ENCODE results near the gene THAP12.
A peak's percentile ranks its signal among the peaks of the same experiment; 100 is the strongest.
"Not testable (repeated sequence)": the region's sequence is repeated elsewhere in the genome, so short reads cannot be mapped to it uniquely, and the experiment has no call there.

The THAP12 gene

GRCh38 chr11:76325185-76325584 lies 55.7 kb downstream of the THAP12 start:
- no peak for DNase-seq (ENCODE audit: low read depth in 3 of 3)

- no peak for DNase-seq (ENCODE audit: low read depth in 3 of 3)
These were observed 57.1 kb downstream of the THAP12 start for GRCh38 chr11:76323804-76324203.

- not testable (repeated sequence) for DNase-seq (ENCODE audit: low read depth in 3 of 3)
These were observed 57.6 kb downstream of the THAP12 start for GRCh38 chr11:76323375-76323774.

- no peak for DNase-seq (ENCODE audit: low read depth in 3 of 3)
These were observed 58.0 kb downstream of the THAP12 start for GRCh38 chr11:76322942-76323341.

- DNase-seq (ENCODE audit: low read depth in 3 of 3) = no peak
These were observed 58.4 kb downstream of the THAP12 start for GRCh38 chr11:76322540-76322939.

GRCh38 chr11:76321820-76322524 lies 59.0 kb downstream of the THAP12 start:
- DNase-seq (ENCODE audit: low read depth in 3 of 3) = no peak

GRCh38 chr11:76321340-76321739 lies 59.6 kb downstream of the THAP12 start:
- DNase-seq (ENCODE audit: low read depth in 3 of 3) = no peak

GRCh38 chr11:76320929-76321328 lies 60.0 kb downstream of the THAP12 start:
- no peak for DNase-seq (ENCODE audit: low read depth in 3 of 3)

- DNase-seq (ENCODE audit: low read depth in 3 of 3) = not testable (repeated sequence)
These were observed 61.1 kb downstream of the THAP12 start for GRCh38 chr11:76319798-76320197.

- peak; percentile 71 to 80 (median 77) for DNase-seq (ENCODE audit: low read depth in 3 of 3)
These were observed 62.1 kb downstream of the THAP12 start for GRCh38 chr11:76318744-76319384.

GRCh38 chr11:76317296-76317695 lies 63.6 kb downstream of the THAP12 start:
- DNase-seq (ENCODE audit: low read depth in 3 of 3) = no peak

GRCh38 chr11:76316726-76317125 lies 64.2 kb downstream of the THAP12 start:
- DNase-seq (ENCODE audit: low read depth in 3 of 3) = no peak

- DNase-seq (ENCODE audit: low read depth in 3 of 3) = no peak
These were observed 65.6 kb downstream of the THAP12 start for GRCh38 chr11:76315182-76315853.

GRCh38 chr11:76314741-76315090 lies 66.2 kb downstream of the THAP12 start:
- DNase-seq (ENCODE audit: low read depth in 3 of 3) = no peak

GRCh38 chr11:76313913-76314740 lies 66.8 kb downstream of the THAP12 start:
- no peak for DNase-seq (ENCODE audit: low read depth in 3 of 3)

GRCh38 chr11:76313271-76313670 lies 67.7 kb downstream of the THAP12 start:
- DNase-seq (ENCODE audit: low read depth in 3 of 3) = no peak

- DNase-seq (ENCODE audit: low read depth in 3 of 3) = no peak
These were observed 69.9 kb downstream of the THAP12 start for GRCh38 chr11:76310832-76311595.

- DNase-seq (ENCODE audit: low read depth in 3 of 3) = no peak
These were observed 72.8 kb downstream of the THAP12 start for GRCh38 chr11:76307978-76308747.

GRCh38 chr11:76307396-76307795 lies 73.5 kb downstream of the THAP12 start:
- no peak for DNase-seq (ENCODE audit: low read depth in 3 of 3)

GRCh38 chr11:76303399-76303798 lies 77.5 kb downstream of the THAP12 start:
- DNase-seq (ENCODE audit: low read depth in 3 of 3) = no peak

- no peak for DNase-seq (ENCODE audit: low read depth in 3 of 3)
These were observed 77.9 kb downstream of the THAP12 start for GRCh38 chr11:76302996-76303395.
